ENCODE results near the gene PROSER1.

DNA sequence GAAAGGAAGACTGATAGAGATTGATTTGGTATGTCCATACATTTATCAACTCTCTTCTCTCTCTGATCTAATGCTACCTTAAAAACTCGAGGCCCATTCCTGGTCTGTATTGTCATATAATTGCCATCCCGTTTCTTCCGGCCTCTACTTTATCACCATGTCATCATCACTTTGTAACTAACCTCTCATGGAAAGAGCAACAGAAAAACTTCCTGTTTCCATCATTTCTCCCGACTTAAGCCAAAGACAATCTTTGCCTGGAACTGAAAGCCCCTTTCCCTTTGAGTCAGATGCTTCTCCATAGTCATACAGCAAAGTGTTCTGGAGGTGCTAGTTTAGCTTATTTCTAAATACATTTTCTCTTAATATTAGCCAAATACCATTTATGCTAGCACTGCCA is 44.5 kb downstream of the PROSER1 start:
- TF ChIP-seq, protein P1, sequence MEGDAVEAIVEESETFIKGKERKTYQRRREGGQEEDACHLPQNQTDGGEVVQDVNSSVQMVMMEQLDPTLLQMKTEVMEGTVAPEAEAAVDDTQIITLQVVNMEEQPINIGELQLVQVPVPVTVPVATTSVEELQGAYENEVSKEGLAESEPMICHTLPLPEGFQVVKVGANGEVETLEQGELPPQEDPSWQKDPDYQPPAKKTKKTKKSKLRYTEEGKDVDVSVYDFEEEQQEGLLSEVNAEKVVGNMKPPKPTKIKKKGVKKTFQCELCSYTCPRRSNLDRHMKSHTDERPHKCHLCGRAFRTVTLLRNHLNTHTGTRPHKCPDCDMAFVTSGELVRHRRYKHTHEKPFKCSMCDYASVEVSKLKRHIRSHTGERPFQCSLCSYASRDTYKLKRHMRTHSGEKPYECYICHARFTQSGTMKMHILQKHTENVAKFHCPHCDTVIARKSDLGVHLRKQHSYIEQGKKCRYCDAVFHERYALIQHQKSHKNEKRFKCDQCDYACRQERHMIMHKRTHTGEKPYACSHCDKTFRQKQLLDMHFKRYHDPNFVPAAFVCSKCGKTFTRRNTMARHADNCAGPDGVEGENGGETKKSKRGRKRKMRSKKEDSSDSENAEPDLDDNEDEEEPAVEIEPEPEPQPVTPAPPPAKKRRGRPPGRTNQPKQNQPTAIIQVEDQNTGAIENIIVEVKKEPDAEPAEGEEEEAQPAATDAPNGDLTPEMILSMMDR (IDR thresholded peaks at IDR 0.05) = no peak
- TF ChIP-seq POLR2A (IDR thresholded peaks at IDR 0.05) = no peak
